GM19043 (cell line): Measurements from ENCODE around the gene PGM2.

Experiments used
- ATAC-seq: cut with Tn5 transposase; IDR thresholded peaks from one replicate; pipeline ENCODE4 v1.9.1; 2021; ENCODE audit warnings: low read depth; ENCODE audit not compliant: unreplicated experiment

The PGM2 gene

GRCh38 chr4:37895271-37895670, 68.8 kb downstream of the PGM2 start:
- no peak for ATAC-seq

GRCh38 chr4:37896206-37896860, 69.8 kb downstream of the PGM2 start:
- ATAC-seq = no peak

GRCh38 chr4:37902212-37902611, 75.7 kb downstream of the PGM2 start:
- ATAC-seq = no peak

GRCh38 chr4:37902738-37903693, 76.5 kb downstream of the PGM2 start:
- ATAC-seq = no peak

- no peak for ATAC-seq
Observed at GRCh38 chr4:37903901-37904300, 77.4 kb downstream of the PGM2 start.

- ATAC-seq = no peak
Observed at GRCh38 chr4:37904824-37905223, 78.3 kb downstream of the PGM2 start.

- no peak for ATAC-seq
Observed at GRCh38 chr4:37905533-37906169, 79.2 kb downstream of the PGM2 start.

- ATAC-seq = no peak
Observed at GRCh38 chr4:37908488-37909331, 82.2 kb downstream of the PGM2 start.

GRCh38 chr4:37909332-37910090, 83.0 kb downstream of the PGM2 start:
- ATAC-seq = no peak

GRCh38 chr4:37910091-37910486, 83.6 kb downstream of the PGM2 start:
- no peak for ATAC-seq
